Measurements from ENCODE around the gene IL18. TPM values are rescaled to one million over a fixed set of nuclear protein-coding genes. Genes with fewer than 3 reads are reported as not detected.

IL18 gene
- total and polyA plus RNA-seq, 2 donors (not counting 1 experiment from before 2014, with no cell fraction given): 0.67 to 1.6 TPM

DNA sequence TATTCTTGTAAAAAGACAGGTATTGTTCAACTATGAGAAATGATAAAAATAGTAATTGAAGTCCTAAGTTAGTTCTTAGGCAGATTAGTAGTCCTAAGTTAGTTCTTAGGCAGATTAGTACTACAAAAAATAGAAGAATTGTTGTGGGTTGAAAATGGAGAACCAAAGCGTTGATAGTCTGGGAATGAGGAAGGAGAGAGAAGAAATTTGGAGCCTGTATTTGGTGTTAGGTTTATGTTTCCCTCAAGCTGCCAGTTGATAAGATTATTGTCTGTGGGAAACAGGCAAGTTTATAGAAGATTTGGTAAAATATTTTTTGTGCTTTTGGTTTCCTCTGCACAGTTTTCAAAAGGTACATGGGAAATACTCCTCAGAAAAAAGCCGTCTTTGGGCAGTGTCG is 15.0 kb upstream of the IL18 start:
- Histone ChIP-seq H3K4me1 (ENCODE audit: control insufficient read depth in 2 of 2, insufficient read depth in 2 of 2, low read length in 2 of 2) (peaks cover 19 to 31% of the 10 kb centered on the region in 2 donors), H3K9me3 (ENCODE audit: control extremely low read depth in 1 of 3, control insufficient read depth in 2 of 3, insufficient read depth in 1 of 3, low read length in 2 of 3) (no peaks in the 10 kb centered on the region), H3K27me3 (replicated peaks in 1 of 4; ENCODE audit: control extremely low read depth in 1 of 4, control insufficient read depth in 3 of 4, insufficient read depth in 4 of 4, low read length in 3 of 4) (peaks cover 0 to 7% (median 2%) of the 10 kb centered on the region in 4 experiments), H3K79me2 (ENCODE audit: control insufficient read depth, insufficient read depth, low read length) (no peaks in the 10 kb centered on the region), H3K36me3 (replicated peaks in 1 of 2; ENCODE audit: control extremely low read depth in 1 of 2, control insufficient read depth in 1 of 2, extremely low read depth in 1 of 2, insufficient read depth in 2 of 2, low read length in 1 of 2) (no peaks in the 10 kb centered on the region), H3K4me3 (ENCODE audit: control extremely low read depth in 1 of 5, extremely low read depth in 1 of 5, insufficient read depth in 1 of 5, low read depth in 2 of 5, low read length in 4 of 5) (no peak overlapping the region), H3K27ac (ENCODE audit: low read length in 2 of 2) (no peak overlapping the region), H3K4me2 (replicated peaks; ENCODE audit: low read depth, low read length, poor library complexity, severe bottlenecking) (no peak overlapping the region), H3K9ac (ENCODE audit: low read length) (no peak overlapping the region), H4K20me1 (ENCODE audit: control insufficient read depth, insufficient read depth, low read length, poor library complexity, severe bottlenecking) (no peaks in the 10 kb centered on the region), H2AFZ (ENCODE audit: insufficient read depth, low read depth, low read length, poor library complexity, severe bottlenecking) (no peak overlapping the region)
- DNase-seq (no peak), ATAC-seq (ENCODE audit: low read depth) (no peak)
- H3K27ac Mint-ChIP-seq: no peak overlapping the region
- CTCF ChIA-PET: interaction anchor here (0.5 kb wide), 1 partner anchor 109 kb away, joined by 3 read pairs; no protein-coding TSS in a partner anchor
- intact Hi-C loops (cut with micrococcal nuclease): no loop called here
- H3K4me1 Mint-ChIP-seq: peaks cover 33% of the 10 kb centered on the region
- H3K27me3 Mint-ChIP-seq: peaks cover 13% of the 10 kb centered on the region
- TF ChIP-seq EZH2 (IDR thresholded peaks at IDR 0.05; ENCODE audit: borderline replicate concordance, insufficient read depth, low read depth, low read length, poor library complexity, severe bottlenecking): no peak
- TF ChIP-seq, protein P1, sequence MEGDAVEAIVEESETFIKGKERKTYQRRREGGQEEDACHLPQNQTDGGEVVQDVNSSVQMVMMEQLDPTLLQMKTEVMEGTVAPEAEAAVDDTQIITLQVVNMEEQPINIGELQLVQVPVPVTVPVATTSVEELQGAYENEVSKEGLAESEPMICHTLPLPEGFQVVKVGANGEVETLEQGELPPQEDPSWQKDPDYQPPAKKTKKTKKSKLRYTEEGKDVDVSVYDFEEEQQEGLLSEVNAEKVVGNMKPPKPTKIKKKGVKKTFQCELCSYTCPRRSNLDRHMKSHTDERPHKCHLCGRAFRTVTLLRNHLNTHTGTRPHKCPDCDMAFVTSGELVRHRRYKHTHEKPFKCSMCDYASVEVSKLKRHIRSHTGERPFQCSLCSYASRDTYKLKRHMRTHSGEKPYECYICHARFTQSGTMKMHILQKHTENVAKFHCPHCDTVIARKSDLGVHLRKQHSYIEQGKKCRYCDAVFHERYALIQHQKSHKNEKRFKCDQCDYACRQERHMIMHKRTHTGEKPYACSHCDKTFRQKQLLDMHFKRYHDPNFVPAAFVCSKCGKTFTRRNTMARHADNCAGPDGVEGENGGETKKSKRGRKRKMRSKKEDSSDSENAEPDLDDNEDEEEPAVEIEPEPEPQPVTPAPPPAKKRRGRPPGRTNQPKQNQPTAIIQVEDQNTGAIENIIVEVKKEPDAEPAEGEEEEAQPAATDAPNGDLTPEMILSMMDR (IDR thresholded peaks at IDR 0.05): no peak
- WGBS (ENCODE audit: insufficient coverage): 4% methylated on average over 3 of the region's 3 CpGs
- no peak overlapping the region for H3K4me3 Mint-ChIP-seq
- H3K9me3 Mint-ChIP-seq (ENCODE audit: insufficient read depth): no peaks in the 10 kb centered on the region
- POLR2A ChIA-PET: no interaction called here

DNA sequence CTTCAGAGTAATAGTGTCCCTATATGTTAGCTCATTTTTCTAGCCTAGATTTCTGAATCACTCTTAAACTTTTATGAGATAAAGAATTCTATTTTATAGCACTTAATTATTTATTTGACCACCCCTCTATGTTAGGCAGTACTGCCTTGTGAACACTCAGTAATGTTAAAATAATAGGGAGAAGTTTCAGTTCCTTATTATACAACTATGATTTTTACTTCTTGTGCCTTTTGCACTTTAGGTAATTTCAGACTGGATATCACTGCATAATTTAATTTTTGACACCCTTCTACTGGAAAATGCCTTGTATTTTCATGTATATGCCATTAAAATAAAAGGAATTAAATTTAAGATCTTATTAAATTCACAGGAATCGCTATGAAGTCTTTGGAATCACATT is 14.5 kb upstream of the IL18 start:
- H3K4me1 Mint-ChIP-seq: peaks cover 32% of the 10 kb centered on the region
- no peak overlapping the region for H3K4me2 ChIP-seq (replicated peaks; ENCODE audit: low read depth, low read length, poor library complexity, severe bottlenecking)
- no peak for TF ChIP-seq EZH2 (IDR thresholded peaks at IDR 0.05; ENCODE audit: borderline replicate concordance, insufficient read depth, low read depth, low read length, poor library complexity, severe bottlenecking)
- TF ChIP-seq, protein P1 (IDR thresholded peaks at IDR 0.05): no peak
- CTCF ChIA-PET: interaction anchor here (1.2 kb wide), 1 partner anchor 14 kb away, joined by 3 read pairs; no protein-coding TSS in a partner anchor
- DNase-seq (no peak), ATAC-seq (ENCODE audit: low read depth) (no peak)
- H3K4me3 Mint-ChIP-seq: no peak overlapping the region
- no CpG with 5 or more reads among the region's 1 CpG for WGBS (ENCODE audit: insufficient coverage)
- intact Hi-C loops (cut with micrococcal nuclease): no loop called here
- POLR2A ChIA-PET: no interaction called here
- no peaks in the 10 kb centered on the region for H4K20me1 ChIP-seq (ENCODE audit: control insufficient read depth, insufficient read depth, low read length, poor library complexity, severe bottlenecking)
- no peak overlapping the region for H3K27ac Mint-ChIP-seq
- H3K9me3 Mint-ChIP-seq (ENCODE audit: insufficient read depth): no peaks in the 10 kb centered on the region
- H3K36me3 ChIP-seq (replicated peaks in 1 of 2; ENCODE audit: control extremely low read depth in 1 of 2, control insufficient read depth in 1 of 2, extremely low read depth in 1 of 2, insufficient read depth in 2 of 2, low read length in 1 of 2): no peaks in the 10 kb centered on the region
- H2AFZ ChIP-seq (ENCODE audit: insufficient read depth, low read depth, low read length, poor library complexity, severe bottlenecking): no peak overlapping the region
- H3K27ac ChIP-seq (ENCODE audit: low read length in 2 of 2): no peak overlapping the region
- H3K9me3 ChIP-seq (ENCODE audit: control extremely low read depth in 1 of 3, control insufficient read depth in 2 of 3, insufficient read depth in 1 of 3, low read length in 2 of 3): no peaks in the 10 kb centered on the region
- H3K27me3 ChIP-seq (replicated peaks in 1 of 4; ENCODE audit: control extremely low read depth in 1 of 4, control insufficient read depth in 3 of 4, insufficient read depth in 4 of 4, low read length in 3 of 4): peaks cover 0 to 7% (median 2%) of the 10 kb centered on the region in 4 experiments
- H3K79me2 ChIP-seq (ENCODE audit: control insufficient read depth, insufficient read depth, low read length): no peaks in the 10 kb centered on the region
- H3K4me1 ChIP-seq (ENCODE audit: control insufficient read depth in 2 of 2, insufficient read depth in 2 of 2, low read length in 2 of 2): peaks cover 19 to 31% of the 10 kb centered on the region in 2 donors
- H3K9ac ChIP-seq (ENCODE audit: low read length): no peak overlapping the region
- no peak overlapping the region for H3K4me3 ChIP-seq (ENCODE audit: control extremely low read depth in 1 of 5, extremely low read depth in 1 of 5, insufficient read depth in 1 of 5, low read depth in 2 of 5, low read length in 4 of 5)
- H3K27me3 Mint-ChIP-seq: peaks cover 13% of the 10 kb centered on the region
